Sigmoid colon (tissue), 3 donors: ENCODE data around the gene PLEKHG7.

Experiments used
- CTCF ChIP-seq, 4 experiments: fragments of 450-650 bp in 3 of 4; fragments of 200-600 bp in 1 of 4; IDR thresholded peaks; one replicate each; pipeline ENCODE4 v1.5.1; 2016 to 2019; ENCODE audit warnings: antibody characterized with exemption in 4 of 4, mild to moderate bottlenecking in 3 of 4, moderate library complexity in 2 of 4
- POLR2A ChIP-seq, 2 donors: fragments of 450-650 bp; IDR thresholded peaks; one replicate each; pipeline ENCODE4 v1.6.1; 2016; ENCODE audit warnings: antibody characterized with exemption in 2 of 2, mild to moderate bottlenecking in 2 of 2, moderate library complexity in 2 of 2

- TF ChIP-seq CTCF (IDR thresholded peaks at IDR 0.05) (no peak), POLR2A (IDR thresholded peaks at IDR 0.05) (no peak)
These were observed 54.9 kb downstream of the PLEKHG7 start for GRCh38 chr12:92757597-92758121.
